GM23338 (cell line): ENCODE results near the gene FAM204A.

ENCODE experiments used
- CREB1 ChIP-seq: fragments of 250-450 bp; sonication (Bioruptor Pico); IDR thresholded peaks from 2 replicates; pipeline ENCODE4 v1.5.0; 2020; ENCODE audit warnings: low read depth, mild to moderate bottlenecking, moderate library complexity
- CTCF ChIP-seq, 2 experiments: fragments of 200-600 bp in 1 of 2; sonication (generic) in 1 of 2; conservative IDR thresholded peaks; 2 replicates each; pipeline versions ENCODE4 v1.5.1 to v1.6.1; 2016 to 2017; ENCODE audit warnings: antibody characterized with exemption in 2 of 2, low read depth in 2 of 2, mild to moderate bottlenecking in 2 of 2, moderate library complexity in 1 of 2
- EZH2 ChIP-seq: fragments of 200-600 bp; sonication (generic); IDR thresholded peaks from one replicate; pipeline ENCODE4 v1.8.0; 2017; ENCODE audit warnings: antibody characterized with exemption, mild to moderate bottlenecking, low read depth; ENCODE audit not compliant: unreplicated experiment
- EZH2phosphoT487 ChIP-seq: fragments of 200-600 bp; sonication (generic); IDR thresholded peaks from one replicate; pipeline ENCODE4 v1.8.1; 2018; ENCODE audit warnings: antibody characterized with exemption; ENCODE audit not compliant: unreplicated experiment
- JUNB ChIP-seq: IDR thresholded peaks from one replicate; pipeline ENCODE4 v1.6.1; 2016; ENCODE audit warnings: antibody characterized with exemption; ENCODE audit not compliant: unreplicated experiment
- POLR2AphosphoS5 ChIP-seq: IDR thresholded peaks from 2 replicates; pipeline ENCODE4 v1.6.1; 2016; ENCODE audit warnings: antibody characterized with exemption, low read depth
- STAT1 ChIP-seq: IDR thresholded peaks from one replicate; pipeline ENCODE4 v1.6.1; 2016; ENCODE audit warnings: antibody characterized with exemption; ENCODE audit not compliant: unreplicated experiment
- ZNF114 ChIP-seq: fragments of 250-450 bp; sonication (Bioruptor Pico); IDR thresholded peaks from 2 replicates; pipeline ENCODE4 v1.5.0; 2020; ENCODE audit warnings: mild to moderate bottlenecking, moderate library complexity
- TF ChIP-seq, protein P1 (sequence below): IDR thresholded peaks from one replicate; pipeline ENCODE4 v1.6.1; 2018; ENCODE audit warnings: antibody characterized with exemption; ENCODE audit not compliant: unreplicated experiment
- TF ChIP-seq, protein P2 (sequence below): IDR thresholded peaks from 2 replicates; pipeline ENCODE4 v1.6.1; 2016; ENCODE audit warnings: antibody characterized with exemption
- TF ChIP-seq, protein P3 (sequence below): fragments of 250-450 bp; sonication (Bioruptor Pico); IDR thresholded peaks from 2 replicates; pipeline ENCODE4 v1.5.0; 2020; ENCODE audit warnings: mild to moderate bottlenecking, moderate library complexity

DNA sequence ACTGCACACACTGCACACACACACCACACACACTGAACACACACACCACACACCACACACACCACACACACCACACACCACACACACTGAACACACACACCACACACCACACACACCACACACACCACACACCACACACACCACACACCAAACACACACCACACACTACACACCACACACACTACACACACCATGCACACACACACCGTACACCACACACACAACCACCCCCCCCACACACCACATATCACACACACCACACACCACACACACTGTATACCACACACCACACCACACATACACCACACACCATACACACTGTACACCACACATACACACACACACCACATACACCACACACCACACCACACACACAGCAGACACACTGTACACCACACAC lies 59.5 kb downstream of the FAM204A start:
- no peak for TF ChIP-seq CTCF (conservative IDR thresholded peaks at IDR 0.05; ENCODE audit: low read depth in 2 of 2)
- no peak for TF ChIP-seq CREB1 (CRISPR knock-in tag)
- no peak for TF ChIP-seq EZH2phosphoT487
- TF ChIP-seq EZH2: no peak
- TF ChIP-seq, protein P1, sequence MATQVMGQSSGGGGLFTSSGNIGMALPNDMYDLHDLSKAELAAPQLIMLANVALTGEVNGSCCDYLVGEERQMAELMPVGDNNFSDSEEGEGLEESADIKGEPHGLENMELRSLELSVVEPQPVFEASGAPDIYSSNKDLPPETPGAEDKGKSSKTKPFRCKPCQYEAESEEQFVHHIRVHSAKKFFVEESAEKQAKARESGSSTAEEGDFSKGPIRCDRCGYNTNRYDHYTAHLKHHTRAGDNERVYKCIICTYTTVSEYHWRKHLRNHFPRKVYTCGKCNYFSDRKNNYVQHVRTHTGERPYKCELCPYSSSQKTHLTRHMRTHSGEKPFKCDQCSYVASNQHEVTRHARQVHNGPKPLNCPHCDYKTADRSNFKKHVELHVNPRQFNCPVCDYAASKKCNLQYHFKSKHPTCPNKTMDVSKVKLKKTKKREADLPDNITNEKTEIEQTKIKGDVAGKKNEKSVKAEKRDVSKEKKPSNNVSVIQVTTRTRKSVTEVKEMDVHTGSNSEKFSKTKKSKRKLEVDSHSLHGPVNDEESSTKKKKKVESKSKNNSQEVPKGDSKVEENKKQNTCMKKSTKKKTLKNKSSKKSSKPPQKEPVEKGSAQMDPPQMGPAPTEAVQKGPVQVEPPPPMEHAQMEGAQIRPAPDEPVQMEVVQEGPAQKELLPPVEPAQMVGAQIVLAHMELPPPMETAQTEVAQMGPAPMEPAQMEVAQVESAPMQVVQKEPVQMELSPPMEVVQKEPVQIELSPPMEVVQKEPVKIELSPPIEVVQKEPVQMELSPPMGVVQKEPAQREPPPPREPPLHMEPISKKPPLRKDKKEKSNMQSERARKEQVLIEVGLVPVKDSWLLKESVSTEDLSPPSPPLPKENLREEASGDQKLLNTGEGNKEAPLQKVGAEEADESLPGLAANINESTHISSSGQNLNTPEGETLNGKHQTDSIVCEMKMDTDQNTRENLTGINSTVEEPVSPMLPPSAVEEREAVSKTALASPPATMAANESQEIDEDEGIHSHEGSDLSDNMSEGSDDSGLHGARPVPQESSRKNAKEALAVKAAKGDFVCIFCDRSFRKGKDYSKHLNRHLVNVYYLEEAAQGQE: no peak
- TF ChIP-seq STAT1: no peak
- no peak for TF ChIP-seq POLR2AphosphoS5
- TF ChIP-seq, protein P2, sequence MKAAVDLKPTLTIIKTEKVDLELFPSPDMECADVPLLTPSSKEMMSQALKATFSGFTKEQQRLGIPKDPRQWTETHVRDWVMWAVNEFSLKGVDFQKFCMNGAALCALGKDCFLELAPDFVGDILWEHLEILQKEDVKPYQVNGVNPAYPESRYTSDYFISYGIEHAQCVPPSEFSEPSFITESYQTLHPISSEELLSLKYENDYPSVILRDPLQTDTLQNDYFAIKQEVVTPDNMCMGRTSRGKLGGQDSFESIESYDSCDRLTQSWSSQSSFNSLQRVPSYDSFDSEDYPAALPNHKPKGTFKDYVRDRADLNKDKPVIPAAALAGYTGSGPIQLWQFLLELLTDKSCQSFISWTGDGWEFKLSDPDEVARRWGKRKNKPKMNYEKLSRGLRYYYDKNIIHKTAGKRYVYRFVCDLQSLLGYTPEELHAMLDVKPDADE: no peak
- TF ChIP-seq JUNB: no peak
- no peak for TF ChIP-seq ZNF114 (CRISPR knock-in tag)
- TF ChIP-seq, protein P3, sequence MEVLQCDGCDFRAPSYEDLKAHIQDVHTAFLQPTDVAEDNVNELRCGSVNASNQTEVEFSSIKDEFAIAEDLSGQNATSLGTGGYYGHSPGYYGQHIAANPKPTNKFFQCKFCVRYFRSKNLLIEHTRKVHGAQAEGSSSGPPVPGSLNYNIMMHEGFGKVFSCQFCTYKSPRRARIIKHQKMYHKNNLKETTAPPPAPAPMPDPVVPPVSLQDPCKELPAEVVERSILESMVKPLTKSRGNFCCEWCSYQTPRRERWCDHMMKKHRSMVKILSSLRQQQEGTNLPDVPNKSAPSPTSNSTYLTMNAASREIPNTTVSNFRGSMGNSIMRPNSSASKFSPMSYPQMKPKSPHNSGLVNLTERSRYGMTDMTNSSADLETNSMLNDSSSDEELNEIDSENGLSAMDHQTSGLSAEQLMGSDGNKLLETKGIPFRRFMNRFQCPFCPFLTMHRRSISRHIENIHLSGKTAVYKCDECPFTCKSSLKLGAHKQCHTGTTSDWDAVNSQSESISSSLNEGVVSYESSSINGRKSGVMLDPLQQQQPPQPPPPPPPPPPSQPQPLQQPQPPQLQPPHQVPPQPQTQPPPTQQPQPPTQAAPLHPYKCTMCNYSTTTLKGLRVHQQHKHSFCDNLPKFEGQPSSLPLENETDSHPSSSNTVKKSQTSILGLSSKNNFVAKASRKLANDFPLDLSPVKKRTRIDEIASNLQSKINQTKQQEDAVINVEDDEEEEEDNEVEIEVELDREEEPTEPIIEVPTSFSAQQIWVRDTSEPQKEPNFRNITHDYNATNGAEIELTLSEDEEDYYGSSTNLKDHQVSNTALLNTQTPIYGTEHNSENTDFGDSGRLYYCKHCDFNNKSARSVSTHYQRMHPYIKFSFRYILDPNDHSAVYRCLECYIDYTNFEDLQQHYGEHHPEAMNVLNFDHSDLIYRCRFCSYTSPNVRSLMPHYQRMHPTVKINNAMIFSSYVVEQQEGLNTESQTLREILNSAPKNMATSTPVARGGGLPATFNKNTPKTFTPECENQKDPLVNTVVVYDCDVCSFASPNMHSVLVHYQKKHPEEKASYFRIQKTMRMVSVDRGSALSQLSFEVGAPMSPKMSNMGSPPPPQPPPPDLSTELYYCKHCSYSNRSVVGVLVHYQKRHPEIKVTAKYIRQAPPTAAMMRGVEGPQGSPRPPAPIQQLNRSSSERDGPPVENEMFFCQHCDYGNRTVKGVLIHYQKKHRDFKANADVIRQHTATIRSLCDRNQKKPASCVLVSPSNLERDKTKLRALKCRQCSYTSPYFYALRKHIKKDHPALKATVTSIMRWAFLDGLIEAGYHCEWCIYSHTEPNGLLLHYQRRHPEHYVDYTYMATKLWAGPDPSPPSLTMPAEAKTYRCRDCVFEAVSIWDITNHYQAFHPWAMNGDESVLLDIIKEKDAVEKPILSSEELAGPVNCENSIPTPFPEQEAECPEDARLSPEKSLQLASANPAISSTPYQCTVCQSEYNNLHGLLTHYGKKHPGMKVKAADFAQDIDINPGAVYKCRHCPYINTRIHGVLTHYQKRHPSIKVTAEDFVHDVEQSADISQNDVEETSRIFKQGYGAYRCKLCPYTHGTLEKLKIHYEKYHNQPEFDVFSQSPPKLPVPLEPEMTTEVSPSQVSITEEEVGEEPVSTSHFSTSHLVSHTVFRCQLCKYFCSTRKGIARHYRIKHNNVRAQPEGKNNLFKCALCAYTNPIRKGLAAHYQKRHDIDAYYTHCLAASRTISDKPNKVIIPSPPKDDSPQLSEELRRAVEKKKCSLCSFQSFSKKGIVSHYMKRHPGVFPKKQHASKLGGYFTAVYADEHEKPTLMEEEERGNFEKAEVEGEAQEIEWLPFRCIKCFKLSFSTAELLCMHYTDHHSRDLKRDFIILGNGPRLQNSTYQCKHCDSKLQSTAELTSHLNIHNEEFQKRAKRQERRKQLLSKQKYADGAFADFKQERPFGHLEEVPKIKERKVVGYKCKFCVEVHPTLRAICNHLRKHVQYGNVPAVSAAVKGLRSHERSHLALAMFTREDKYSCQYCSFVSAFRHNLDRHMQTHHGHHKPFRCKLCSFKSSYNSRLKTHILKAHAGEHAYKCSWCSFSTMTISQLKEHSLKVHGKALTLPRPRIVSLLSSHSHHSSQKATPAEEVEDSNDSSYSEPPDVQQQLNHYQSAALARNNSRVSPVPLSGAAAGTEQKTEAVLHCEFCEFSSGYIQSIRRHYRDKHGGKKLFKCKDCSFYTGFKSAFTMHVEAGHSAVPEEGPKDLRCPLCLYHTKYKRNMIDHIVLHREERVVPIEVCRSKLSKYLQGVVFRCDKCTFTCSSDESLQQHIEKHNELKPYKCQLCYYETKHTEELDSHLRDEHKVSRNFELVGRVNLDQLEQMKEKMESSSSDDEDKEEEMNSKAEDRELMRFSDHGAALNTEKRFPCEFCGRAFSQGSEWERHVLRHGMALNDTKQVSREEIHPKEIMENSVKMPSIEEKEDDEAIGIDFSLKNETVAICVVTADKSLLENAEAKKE: no peak
